ENCODE measurements around the gene FGF22.
"Not testable (repeated sequence)": the region's sequence is repeated elsewhere in the genome, so short reads cannot be mapped to it uniquely, and the experiment has no call there.

FGF22 gene

DNA sequence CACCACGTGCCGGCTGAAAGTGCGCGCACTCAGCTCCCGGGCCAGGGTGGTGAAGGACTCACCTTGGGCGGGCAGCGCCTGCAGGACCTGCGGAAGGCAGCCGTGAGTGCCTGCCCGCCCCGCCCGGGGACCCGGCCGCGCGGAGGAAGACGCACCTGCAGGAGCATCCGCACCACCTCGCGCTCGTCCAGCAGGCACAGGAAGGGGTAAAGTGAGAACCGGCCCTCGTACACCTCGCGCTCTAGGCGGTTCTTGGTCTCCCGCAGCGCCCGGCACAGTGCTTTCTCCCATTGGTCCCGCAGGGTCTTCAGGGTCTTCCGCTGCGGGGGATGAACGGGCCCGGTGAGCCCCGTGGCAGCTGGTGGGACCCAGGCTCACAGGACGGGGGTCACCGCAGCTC lies 17.0 kb upstream of the FGF22 start:
- DNase-seq (ENCODE audit: low spot score) = no peak

GRCh38 chr19:623175-623916 lies 16.3 kb upstream of the FGF22 start:
- no peak for DNase-seq (ENCODE audit: low spot score)

- DNase-seq (ENCODE audit: low spot score) = no peak
These were observed 15.7 kb upstream of the FGF22 start for GRCh38 chr19:623974-624373.

- no peak for DNase-seq (ENCODE audit: low spot score)
These were observed 15.1 kb upstream of the FGF22 start for GRCh38 chr19:624433-625109.

- DNase-seq (ENCODE audit: low spot score) = no peak
These were observed 14.4 kb upstream of the FGF22 start for GRCh38 chr19:625257-625656.

GRCh38 chr19:626566-626965 lies 13.1 kb upstream of the FGF22 start:
- DNase-seq (ENCODE audit: low spot score) = not testable (repeated sequence)

DNA sequence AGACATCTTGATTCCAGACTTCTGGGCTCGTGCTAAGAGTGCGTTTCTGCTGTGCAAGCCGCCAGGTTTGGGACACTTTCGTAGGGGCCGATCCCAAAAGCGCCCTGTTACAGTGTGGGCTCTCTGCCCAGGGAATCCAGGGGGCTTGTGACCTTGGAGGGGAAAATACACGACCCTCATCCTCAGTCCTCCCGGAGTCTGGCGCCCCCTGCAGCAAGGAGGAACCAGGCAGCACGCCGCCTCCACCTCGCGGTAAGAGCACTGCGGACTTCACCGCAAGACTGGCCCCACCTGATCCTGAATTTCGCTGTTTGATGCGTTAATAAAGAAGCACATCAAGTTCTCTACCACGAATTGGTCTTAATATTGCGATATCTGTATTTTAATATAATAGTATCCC lies 11.5 kb upstream of the FGF22 start:
- no peak for DNase-seq (ENCODE audit: low spot score)

GRCh38 chr19:629515-629914 lies 10.2 kb upstream of the FGF22 start:
- not testable (repeated sequence) for DNase-seq (ENCODE audit: low spot score)

GRCh38 chr19:629961-630714 lies 9.5 kb upstream of the FGF22 start:
- no peak for DNase-seq (ENCODE audit: low spot score)

DNA sequence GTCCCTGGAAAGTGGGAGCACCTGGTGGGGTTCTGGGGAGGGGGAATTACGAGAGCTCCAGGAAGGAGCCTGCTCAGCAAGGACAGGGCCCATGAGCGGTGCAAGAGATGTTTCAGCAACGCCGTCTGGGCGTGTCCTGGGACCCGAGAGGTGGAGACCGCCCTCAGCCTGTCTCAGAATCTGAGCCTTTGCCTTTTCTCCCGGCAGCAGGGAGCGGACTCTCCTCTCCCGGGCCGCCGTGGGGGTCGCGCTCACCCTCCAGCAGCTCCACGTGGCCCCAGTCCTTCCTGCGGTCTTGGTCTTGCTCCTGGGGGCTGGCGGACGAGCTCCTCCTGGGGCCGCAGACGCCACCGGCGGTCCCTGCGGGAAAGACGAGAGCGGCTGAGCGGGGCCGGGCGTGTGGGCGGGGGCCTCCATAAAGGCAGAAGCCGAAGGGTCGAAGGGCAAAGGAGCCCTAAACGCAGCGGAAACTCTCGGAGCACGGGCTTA lies 7.1 kb upstream of the FGF22 start:
- DNase-seq (ENCODE audit: low spot score) = no peak

GRCh38 chr19:633068-633785 lies 6.5 kb upstream of the FGF22 start, which contains the start of gene POLRMT:
POLRMT (minus strand) TSS chr19:633537; CDS start chr19:633512, 25 bp downstream.
- DNase-seq (ENCODE audit: low spot score) = peak; percentile 98

DNA sequence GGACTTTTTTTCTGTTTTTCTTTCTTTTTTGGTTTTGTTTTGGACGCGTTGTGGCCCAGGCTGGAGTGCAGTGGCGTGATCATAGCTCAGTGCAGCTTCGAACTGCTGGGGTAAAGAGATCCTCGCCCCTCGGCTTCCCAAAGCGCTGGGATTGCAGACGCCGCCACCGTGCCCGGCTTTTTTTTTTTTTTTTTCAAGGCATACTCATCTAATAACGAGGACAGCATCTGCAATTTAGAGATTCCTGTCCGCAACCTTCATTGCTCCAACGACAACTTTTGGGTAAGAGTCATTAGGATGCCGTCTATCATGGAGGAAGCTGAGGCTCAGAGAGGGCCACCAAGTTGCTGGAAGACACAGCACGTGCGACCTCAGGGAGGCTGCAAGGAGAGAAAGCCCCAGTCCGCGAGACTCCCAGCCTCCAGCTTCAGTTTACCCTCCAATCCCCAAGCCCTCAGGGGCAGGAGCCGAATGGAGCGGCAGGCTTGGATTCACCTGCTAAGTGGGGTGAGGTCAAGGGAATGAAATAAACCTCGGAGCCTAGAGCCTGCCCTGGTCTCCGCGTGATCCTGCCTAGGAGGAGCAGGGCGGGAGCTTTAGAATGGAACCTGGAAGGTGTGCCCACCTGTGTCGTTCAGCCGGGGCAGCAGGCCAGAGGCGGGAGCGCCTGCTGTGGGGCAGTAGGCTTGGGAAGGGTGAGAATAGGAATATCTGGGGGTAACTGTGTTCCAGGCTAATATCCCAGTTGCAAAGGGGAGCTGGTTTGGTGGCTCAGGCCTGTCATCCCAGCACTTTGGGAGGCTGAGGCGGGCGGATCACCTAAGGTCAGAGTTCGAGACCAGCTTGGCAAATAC lies 5.7 kb upstream of the FGF22 start:
- no peak for DNase-seq (ENCODE audit: low spot score)

DNA sequence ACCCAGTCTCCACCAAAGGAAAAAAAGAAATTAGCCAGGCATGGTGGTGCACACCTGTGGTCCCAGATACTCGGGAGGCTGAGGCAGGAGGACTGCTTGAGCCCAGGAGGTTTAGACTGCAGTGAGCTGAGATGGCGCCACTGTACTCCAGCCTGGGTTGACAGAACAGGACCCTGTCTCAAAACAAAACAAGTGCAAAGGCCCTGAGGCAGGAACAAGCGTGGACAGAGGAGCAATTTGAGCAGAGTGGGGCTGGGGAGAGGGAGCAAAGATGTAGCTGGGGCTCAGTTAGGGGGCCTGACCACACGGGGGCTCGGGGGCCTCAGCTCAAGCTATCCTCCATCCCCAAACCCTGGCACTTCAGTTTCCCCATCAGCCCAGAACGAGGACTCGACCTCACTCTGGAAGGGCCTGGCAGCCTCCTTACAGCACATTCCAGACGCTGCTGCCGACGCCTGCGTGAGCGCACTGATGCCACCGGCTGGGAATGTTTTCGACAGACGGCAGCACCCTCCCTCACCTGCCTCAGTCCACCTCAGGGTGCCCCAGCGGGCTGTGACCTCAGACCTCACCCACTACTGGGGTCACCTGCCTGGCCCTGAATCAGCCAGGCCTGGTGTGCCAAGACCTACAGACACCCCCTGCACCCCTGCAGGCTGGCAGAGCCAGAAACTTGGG lies 4.6 kb upstream of the FGF22 start:
- no peak for DNase-seq (ENCODE audit: low spot score)

DNA sequence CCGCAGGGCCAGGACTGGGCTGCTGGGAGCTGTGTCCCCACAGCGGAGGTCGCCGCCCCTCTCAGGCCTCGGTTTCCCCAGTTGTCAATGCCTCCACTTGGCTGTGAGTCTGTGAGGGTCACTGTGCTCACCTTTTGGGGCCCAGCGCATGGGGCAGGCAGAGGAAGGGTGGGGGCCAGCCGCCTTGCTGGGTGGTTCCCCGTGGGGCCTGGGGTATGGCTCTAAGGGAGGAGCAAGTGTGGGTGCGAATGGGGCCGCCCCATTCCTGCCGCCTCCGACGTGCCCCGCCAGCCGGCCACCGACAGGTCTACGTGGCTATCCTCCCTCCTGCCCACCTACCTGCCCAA lies 800 bp upstream of the FGF22 start:
- DNase-seq (ENCODE audit: low spot score) = no peak

DNA sequence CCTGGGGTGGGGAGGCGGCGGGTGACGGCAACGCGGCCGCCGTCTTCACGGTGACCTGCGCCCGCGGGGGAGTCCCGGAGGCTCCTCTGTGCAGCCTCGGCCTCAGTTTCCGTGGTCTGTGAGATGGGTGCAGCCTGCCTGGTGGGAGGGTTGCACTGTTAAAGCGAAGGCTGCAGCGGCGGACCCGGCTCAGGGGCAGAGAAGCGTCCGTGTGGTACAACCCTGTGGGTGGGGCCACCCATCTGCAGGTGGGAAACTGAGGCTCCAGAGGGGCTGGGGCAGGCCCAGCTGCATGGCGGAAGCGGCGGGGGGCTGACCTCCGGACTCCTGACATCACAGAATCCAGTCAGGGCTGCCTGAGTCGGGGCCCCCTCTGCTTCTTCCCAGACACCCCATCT lies 481 bp downstream of the FGF22 start:
- no peak for DNase-seq (ENCODE audit: low spot score)

GRCh38 chr19:640606-641189 lies 1.0 kb downstream of the FGF22 start:
- DNase-seq (ENCODE audit: low spot score) = no peak

- no peak for DNase-seq (ENCODE audit: low spot score)
These were observed 2.0 kb downstream of the FGF22 start for GRCh38 chr19:641702-642101.

DNA sequence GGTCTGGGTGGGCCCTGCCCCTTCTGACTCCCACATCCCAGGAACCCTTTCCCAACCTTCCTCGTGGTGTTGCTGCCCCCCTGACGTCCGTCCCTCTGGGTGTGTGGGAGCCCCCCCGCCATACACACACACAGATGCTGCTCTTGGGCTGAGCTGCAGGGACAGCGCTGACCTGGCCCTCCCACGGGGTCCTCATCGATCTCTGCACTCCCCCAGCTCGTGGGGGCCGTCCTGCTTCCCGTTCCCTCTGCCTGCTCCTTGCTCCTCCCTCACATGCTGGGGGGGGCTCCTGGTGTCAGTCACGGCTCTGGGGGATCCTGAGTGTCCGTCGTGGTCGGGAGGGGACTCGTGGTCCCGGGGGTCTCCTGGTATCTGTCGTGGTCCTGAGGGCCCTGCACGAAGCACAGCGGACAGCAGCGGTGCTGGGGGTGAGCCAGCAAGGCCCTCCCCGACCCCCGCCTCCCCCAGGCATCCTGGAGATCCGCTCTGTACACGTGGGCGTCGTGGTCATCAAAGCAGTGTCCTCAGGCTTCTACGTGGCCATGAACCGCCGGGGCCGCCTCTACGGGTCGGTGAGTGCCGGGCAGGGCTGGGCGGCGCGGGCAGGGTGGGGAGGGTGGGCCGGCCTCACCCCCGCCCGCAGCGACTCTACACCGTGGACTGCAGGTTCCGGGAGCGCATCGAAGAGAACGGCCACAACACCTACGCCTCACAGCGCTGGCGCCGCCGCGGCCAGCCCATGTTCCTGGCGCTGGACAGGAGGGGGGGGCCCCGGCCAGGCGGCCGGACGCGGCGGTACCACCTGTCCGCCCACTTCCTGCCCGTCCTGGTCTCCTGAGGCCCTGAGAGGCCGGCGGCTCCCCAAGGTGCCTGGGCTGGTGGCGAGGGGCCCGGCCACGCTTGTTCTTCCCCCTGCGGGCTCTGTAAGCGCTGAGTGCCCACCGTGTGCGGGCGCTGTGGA lies 3.4 kb downstream of the FGF22 start:
- no peak for DNase-seq (ENCODE audit: low spot score)

- DNase-seq (ENCODE audit: low spot score) = no peak
These were observed 4.1 kb downstream of the FGF22 start for GRCh38 chr19:643736-644135.
